ENCODE results near the gene ESYT3. TPM values are rescaled to one million over a fixed set of nuclear protein-coding genes. Genes with fewer than 3 reads are reported as not detected.

Gene ESYT3
- total and polyA plus RNA-seq, 2 of the 8 experiments (the other 6 are each of a cell fraction or from before 2014, with no cell fraction given): 4.4 to 7.3 TPM

DNA sequence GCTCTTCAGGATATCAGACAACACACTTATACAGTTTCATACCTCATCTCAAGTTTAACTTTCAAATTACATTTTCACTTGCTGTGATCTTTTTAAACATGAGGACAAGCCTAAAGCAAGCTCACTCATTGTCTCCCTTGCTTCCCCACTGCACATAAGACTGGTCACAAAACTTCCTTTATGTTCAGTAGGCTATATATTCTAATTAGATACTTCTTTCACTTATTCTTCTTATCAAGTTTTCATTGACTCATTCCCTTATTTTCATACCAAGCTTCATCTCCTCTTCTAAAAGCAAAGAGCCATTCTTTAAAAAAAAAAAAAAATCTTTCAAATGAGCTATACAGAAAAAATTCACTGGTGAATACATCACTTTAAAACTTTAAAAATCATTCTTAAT lies 62.6 kb downstream of the ESYT3 start (continued):
- TF ChIP-seq CTCF (IDR thresholded peaks at IDR 0.05; ENCODE audit: control extremely low read depth in 1 of 3, insufficient read depth in 1 of 3, low read depth in 1 of 3, low read length in 3 of 3) (no peak), JUND (IDR thresholded peaks at IDR 0.05; ENCODE audit: low read length) (no peak)

Data from H1 (cell line).